ENCODE results near the gene ALDH4A1.

ALDH4A1 gene

DNA sequence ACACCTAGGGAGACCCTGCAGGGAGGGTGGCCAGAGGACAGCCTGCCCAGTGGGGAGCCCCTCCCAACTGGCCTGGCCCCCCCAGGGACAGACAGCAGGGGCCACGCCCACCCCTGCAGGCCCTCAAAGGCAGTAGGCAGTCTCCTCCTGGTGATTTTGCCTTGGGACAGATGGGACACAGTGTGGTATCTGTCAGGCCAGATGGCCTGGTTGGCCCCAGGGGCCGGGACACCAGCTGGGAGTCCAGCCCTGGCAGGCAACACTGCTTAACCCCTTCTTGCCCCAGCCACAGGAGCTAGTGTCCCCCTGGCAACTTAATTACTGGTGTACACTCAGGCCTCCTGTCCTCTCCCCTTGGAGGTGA lies 36.3 kb upstream of the ALDH4A1 start:
- DNase-seq = no peak

- no peak for DNase-seq
Measured at GRCh38 chr1:18938008-18938706, 35.8 kb upstream of the ALDH4A1 start.

DNA sequence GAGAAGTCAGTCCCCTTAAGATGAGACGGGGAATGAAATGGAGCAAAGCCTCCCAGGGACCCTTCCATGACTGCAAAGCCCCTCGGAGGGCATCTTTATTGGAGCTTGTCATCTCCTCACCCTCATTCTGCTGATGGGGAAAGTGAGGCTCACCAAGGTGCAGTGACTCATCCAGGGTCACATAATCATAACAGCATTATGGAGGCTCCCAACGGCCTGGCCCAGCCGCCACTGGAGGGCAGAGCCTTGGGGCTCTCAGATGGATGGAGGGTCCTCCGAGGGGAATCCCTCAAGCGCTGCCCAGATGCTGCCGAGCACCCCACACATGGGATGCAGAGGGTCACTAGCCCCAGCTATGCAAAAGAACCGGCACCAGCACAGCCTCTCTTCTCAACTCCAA lies 35.2 kb upstream of the ALDH4A1 start:
- no peak for DNase-seq

DNA sequence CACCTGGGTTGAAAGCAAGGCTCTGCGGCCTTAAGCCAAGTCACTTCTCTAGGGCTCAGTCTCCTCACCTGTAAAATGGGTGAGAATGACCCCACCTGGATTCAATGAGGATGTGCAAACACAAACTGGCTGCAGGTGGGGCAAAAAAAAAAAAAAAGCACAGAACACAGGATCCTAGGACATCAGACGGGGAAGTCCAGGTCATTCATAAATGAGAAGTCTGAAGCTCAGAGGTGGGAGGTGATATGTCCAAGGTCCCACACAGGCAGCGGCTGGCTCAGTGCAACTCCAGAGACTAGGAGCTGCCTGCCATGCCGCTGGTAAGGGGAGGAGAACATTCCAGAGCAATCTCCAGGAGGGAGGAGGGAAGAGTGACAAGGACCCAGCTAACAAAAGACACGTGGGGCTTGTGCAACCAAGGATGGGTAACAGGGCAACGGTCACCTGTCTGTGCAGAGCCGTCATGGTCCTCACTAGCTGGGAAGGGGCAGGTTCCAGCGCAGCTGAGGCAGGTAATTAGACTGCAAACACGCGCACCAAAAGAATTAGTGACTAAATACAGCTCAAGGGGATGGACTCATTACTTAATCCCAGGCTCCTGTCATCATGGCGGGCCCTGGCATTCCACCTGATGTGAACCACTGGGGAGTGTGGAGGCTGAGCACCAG lies 34.6 kb upstream of the ALDH4A1 start:
- no peak for DNase-seq

DNA sequence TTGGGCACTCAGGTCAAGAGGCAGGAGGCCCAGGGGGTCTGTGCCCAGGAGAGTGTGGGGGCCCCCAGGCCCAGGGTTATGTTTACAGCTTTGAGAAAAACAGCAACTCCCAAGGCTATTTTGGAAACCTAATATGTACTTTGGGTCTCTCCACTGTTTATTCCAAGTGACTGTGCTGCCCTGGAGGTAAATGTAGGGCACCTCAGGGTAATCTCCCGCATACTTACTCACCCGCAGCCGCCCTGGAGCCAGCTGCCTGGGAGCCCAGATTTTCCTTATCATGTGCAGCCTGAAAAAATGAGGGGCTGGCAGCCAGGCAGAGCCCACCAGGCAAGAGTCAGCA lies 34.1 kb upstream of the ALDH4A1 start:
- DNase-seq = no peak

DNA sequence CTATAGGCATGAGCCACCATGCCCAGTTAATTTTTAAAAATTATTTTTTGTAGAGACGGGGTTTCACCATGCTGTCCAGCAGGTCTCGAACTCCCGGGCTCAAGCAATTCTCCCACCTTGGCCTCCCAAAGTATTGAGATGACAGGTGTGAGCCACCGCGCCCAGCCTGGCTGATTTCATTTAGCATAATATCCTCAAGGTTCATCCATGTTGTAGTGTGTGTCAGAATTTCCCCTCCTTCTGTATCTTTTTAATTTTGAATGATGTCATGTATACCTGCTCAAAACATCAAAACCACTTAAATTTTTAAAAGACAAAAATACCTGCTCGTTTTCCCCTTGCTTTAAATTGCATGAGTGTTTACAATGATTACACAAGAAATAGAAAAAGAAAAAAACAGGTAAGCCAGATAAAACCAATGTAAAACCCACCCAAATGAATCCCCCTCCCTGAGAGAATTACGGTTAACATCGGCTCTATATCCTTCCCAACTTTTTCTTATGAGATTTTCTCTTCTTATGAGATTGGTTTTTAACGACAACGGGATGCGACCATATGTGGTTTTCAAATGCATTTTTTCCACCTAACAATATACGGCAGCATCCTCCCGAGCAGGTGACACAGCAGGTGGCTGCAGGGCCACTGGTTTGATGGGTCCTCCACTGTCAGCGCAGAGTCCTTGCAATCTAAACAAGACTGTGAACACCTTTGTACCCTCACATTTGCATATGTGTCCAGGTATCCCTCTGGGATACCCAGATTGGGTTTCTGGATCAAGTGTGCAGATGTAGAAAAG lies 32.0 kb upstream of the ALDH4A1 start:
- no peak for DNase-seq

GRCh38 chr1:18932879-18933278 lies 30.5 kb upstream of the ALDH4A1 start:
- DNase-seq = no peak

GRCh38 chr1:18932387-18932786 lies 30.0 kb upstream of the ALDH4A1 start:
- no peak for DNase-seq

DNA sequence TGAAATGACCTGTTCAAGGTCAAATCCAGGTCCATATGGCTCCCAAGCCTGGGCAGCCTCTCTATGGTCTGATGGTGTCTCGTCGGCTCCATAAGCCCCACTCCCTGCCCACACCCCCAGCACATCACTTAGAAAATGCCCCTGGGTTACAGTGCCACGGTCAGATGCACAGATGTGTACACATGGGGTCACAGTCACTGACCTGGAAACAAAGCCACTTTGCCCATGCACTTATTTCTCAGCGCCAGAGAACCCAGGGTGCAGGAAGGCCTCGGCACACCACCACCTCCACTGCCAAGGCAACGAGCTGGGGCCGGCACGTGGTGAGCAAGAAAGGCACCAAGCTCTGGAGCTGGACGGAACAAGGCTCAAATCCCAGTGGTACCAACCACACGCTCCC lies 29.4 kb upstream of the ALDH4A1 start:
- no peak for DNase-seq

DNA sequence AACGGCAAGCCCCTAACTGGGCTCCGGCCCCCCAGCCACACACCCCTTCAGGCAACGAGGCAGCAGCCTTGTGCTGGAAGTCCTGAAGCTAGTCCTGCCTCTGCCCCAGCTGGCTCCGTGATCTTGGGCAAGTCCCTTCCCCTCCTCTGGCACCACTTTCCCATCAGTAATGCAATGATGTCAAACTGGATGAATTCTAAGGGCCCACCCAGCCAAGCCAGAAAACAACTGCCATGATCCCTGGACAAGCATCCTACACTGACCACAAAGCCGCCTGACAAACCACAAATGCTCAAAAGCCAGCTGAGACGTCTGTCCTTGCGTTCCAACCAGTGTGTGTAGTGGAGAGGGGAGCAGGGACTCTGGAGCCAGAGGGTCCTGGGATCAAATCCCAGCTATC lies 27.3 kb upstream of the ALDH4A1 start:
- DNase-seq = no peak

GRCh38 chr1:18928985-18929384 lies 26.6 kb upstream of the ALDH4A1 start:
- no peak for DNase-seq

- DNase-seq = no peak
Measured at GRCh38 chr1:18928406-18928805, 26.1 kb upstream of the ALDH4A1 start.

GRCh38 chr1:18927654-18928272 lies 25.4 kb upstream of the ALDH4A1 start:
- DNase-seq = no peak

DNA sequence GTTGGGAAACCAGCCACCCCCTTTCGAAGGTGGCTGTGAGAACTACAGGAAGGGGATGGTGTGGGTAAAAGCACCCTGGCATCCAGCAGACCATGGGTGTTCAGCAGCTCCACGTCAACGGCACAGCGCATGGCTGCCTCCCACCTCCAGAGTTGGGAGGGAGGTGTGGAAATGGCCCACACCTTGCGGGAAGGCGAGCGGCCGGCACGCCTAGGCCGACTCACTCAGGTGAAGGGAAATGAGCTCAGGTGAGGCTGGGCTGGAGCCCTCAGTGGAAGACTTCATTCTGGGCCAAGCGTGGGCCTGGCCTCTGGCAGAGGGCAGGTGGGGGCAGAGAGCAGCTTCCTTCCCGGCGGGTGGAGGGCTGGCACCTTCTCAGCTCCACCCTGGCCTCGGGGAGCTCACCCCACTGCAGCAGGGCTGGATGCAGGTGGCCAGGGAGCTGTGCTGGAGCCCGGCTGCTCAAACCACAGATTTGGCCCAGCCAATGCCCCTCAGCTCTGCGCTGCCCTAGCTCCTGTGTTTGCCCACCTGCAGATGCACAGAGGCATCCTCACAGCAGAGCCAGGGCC lies 24.8 kb upstream of the ALDH4A1 start:
- DNase-seq = no peak

- DNase-seq = no peak
Measured at GRCh38 chr1:18926315-18927081, 24.1 kb upstream of the ALDH4A1 start.

DNA sequence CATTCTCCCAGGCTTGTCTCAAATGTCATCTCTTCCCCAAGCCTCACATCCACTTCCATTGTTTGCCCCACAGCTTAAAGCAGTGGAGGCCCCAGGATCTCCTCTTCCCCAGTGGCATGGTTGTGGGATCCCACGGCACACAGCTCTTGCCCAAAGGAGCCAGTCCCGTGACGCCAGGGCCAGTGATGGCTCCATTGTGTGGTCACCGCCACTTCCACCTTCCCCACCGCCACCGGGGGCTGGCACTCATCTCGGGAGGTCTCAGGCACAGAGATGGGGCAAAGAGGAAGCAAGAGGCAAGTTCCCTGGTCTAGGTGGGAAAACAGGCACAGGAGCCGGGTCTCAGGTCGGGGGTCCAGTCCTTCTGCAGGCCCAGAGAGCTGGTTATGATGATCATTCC lies 22.9 kb upstream of the ALDH4A1 start:
- no peak for DNase-seq

GRCh38 chr1:18924221-18924691 lies 21.9 kb upstream of the ALDH4A1 start:
- DNase-seq = peak; percentile 32

- DNase-seq = peak; percentile 50
Measured at GRCh38 chr1:18923756-18924211, 21.4 kb upstream of the ALDH4A1 start.

- peak; percentile 69 for DNase-seq
Measured at GRCh38 chr1:18922848-18923755, 20.7 kb upstream of the ALDH4A1 start.

DNA sequence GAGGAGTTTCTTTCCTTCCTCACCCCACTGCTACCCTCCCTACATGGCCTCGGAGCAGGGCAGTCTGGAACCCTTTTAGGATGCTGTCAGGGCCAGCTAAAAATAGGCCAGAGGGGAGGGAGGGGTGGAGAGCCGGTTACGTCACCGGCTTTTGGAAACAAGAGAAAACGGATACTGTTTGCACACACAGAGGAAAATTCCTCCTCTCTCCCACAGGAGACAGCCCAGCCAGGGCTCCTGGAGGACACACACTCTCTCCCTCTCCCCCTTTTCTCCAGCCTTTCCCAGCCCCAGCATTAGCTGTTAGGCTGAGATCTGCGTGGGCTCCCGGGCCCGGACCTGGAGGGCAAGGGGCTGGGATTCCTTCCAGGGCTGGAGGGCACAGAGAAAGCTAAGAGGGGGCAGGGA lies 20.0 kb upstream of the ALDH4A1 start:
- DNase-seq = no peak
